Kidney (tissue), 22 donors: Measurements from ENCODE around the gene PLCD1. TPM values are rescaled to one million over a fixed set of nuclear protein-coding genes. Genes with fewer than 3 reads are reported as not detected.
"Not testable (repeated sequence)": the region's sequence is repeated elsewhere in the genome, so short reads cannot be mapped to it uniquely, and the experiment has no call there.

Experiments used
- DNase-seq, 5 donors: peaks; one replicate each; pipeline ENCODE4 v3.0.0-alpha.2; 2013 to 2020
- FAIRE-seq: peaks from 2 replicates; lab custom pipeline; 2012; peaks lifted over from hg19 to GRCh38; lab: Jason Lieb, UNC
- H3K27ac ChIP-seq, 2 donors: one replicate each; pipeline ENCODE4 v1.7.0; 2013; ENCODE audit warnings: low read depth in 2 of 2, low read length in 2 of 2, inconsistent platforms in 1 of 2
- H3K27me3 ChIP-seq: one replicate; pipeline ENCODE4 v1.7.1; 2013; ENCODE audit warnings: low read length, inconsistent platforms; ENCODE audit not compliant: control insufficient read depth, insufficient read depth
- H3K36me3 ChIP-seq, 3 donors: one replicate each; pipeline versions ENCODE4 v1.7.0 to v1.7.1; 2013; ENCODE audit warnings: low read length in 3 of 3, control low read depth in 1 of 3, inconsistent platforms in 1 of 3; ENCODE audit not compliant: insufficient read depth in 3 of 3, control insufficient read depth in 2 of 3
- H3K4me1 ChIP-seq, 3 donors: one replicate each; pipeline versions ENCODE4 v1.7.0 to v1.7.1; 2013; ENCODE audit warnings: low read length in 3 of 3, inconsistent platforms in 1 of 3, low read depth in 1 of 3; ENCODE audit not compliant: control insufficient read depth in 2 of 3, insufficient read depth in 2 of 3
- H3K4me3 ChIP-seq, 3 donors: one replicate each; pipeline versions ENCODE4 v1.7.0 to v1.8.1; 2013; ENCODE audit warnings: low read length in 3 of 3, control low read depth in 1 of 3, inconsistent platforms in 1 of 3
- H3K9ac ChIP-seq, 3 donors: one replicate each; pipeline versions ENCODE4 v1.7.0 to v1.7.1; 2013; ENCODE audit warnings: low read length in 3 of 3, control low read depth in 1 of 3, inconsistent platforms in 1 of 3
- H3K9me3 ChIP-seq, 3 donors: one replicate each; pipeline versions ENCODE4 v1.7.0 to v1.7.1; 2013; ENCODE audit warnings: low read length in 3 of 3, control low read depth in 1 of 3, inconsistent platforms in 1 of 3; ENCODE audit not compliant: control insufficient read depth in 2 of 3, insufficient read depth in 1 of 3
- CTCF ChIP-seq: IDR thresholded peaks from 3 replicates; pipeline ENCODE4 v1.5.1; 2012; ENCODE audit warnings: mild to moderate bottlenecking, moderate library complexity, borderline replicate concordance; ENCODE audit not compliant: insufficient read depth; ENCODE audit errors: extremely low read depth
- intact Hi-C: fragments of 100-400 bp; cut with DNase I; formaldehyde crosslinking; loops from one replicate; pipeline ENCODE4 v1.11.1; 2022
- long read RNA-seq, 10 donors: library from polyadenylated mRNA in 1 of 10; unstranded in 1 of 10; transcript quantifications; one replicate each; pipeline ENCODE4 v2.0.0 and lab custom pipeline, GENCODE V29; 2021 to 2026
- polyA plus RNA-seq: library from polyadenylated mRNA; stranded (reverse); fragments of 350-450 nt; fragmentation: Illumina TruSeq; extraction: RNeasy Lipid Tissue Mini Kit (QIAGEN cat#74804); gene quantifications from one replicate; pipeline ENCODE4 v1.2.3, GENCODE V29; 2014; ENCODE audit warnings: low read depth, low replicate concordance; ENCODE audit not compliant: insufficient read depth
- total RNA-seq: library from RNA; stranded (reverse); fragmentation: NEBNext Ultra II Directional; extraction: Animal tissue kit (Norgen Biotek cat#: 25700); gene quantifications from one replicate; pipeline ENCODE4 v1.2.1, GENCODE V29; 2021
- donor health status: control.
- donor health status: control.
- donor health status: control.
- donor health status: control.
- donor health status: control.
- donor health status: DM: yes; HTN: yes; CAD: no.
- donor health status: Normal renal cell carcinoma (clear cell type).

Gene PLCD1
- total RNA-seq, result 50.0 TPM
- polyA plus RNA-seq, result 39.1 TPM
- long read RNA-seq, donor 1, result 0 reads
- long read RNA-seq, donor 2, partial matches to known transcripts, result 0 of 3 reads
- long read RNA-seq, donor 2, other reads (novel, unspliced or antisense), result 0 of 3 reads
- long read RNA-seq, donor 3, partial matches to known transcripts, result 0 of 3 reads
- long read RNA-seq, donor 3, other reads (novel, unspliced or antisense), result 0 of 3 reads
- long read RNA-seq, donor 4, partial matches to known transcripts, result 0 of 2 reads
- long read RNA-seq, donor 4, other reads (novel, unspliced or antisense), result 0 of 2 reads
- long read RNA-seq, donor 5, result 0 reads
- long read RNA-seq, donor 6, partial matches to known transcripts, result 0 of 1 reads
- long read RNA-seq, donor 6, other reads (novel, unspliced or antisense), result 0 of 1 reads
- long read RNA-seq, donor 7, transcript PLCD1-201 (15 exons, 2,769 nt), result major isoform, 24 of 41 reads
- long read RNA-seq, donor 7, partial matches to known transcripts, result 6 of 41 reads
- long read RNA-seq, donor 7, other reads (novel, unspliced or antisense), result 7 of 41 reads
- long read RNA-seq, donor 8, partial matches to known transcripts, result 0 of 2 reads
- long read RNA-seq, donor 8, other reads (novel, unspliced or antisense), result 0 of 2 reads
- long read RNA-seq, donor 9, partial matches to known transcripts, result 0 of 1 reads
- long read RNA-seq, donor 9, other reads (novel, unspliced or antisense), result 0 of 1 reads
- long read RNA-seq, donor 10, partial matches to known transcripts, result 0 of 4 reads
- long read RNA-seq, donor 10, other reads (novel, unspliced or antisense), result 0 of 4 reads

- FAIRE-seq, result no peak
- intact Hi-C loops, result no loop called here
- Histone ChIP-seq H3K27me3 (no peaks in the 10 kb centered on the region), H3K9me3 (no peaks in the 10 kb centered on the region), H3K36me3 (no peaks in the 10 kb centered on the region), H3K4me3 (peak within 1 kb of the TSS; percentile 64 to 76 (median 68)), H3K27ac (peak within 1 kb of the TSS; percentile 83 to 88), H3K9ac (peak within 1 kb of the TSS; percentile 44 to 87 (median 72)), H3K4me1 (peaks cover 2 to 9% (median 6%) of the 10 kb centered on the region in 3 donors)
- TF ChIP-seq CTCF, result no peak
- DNase-seq, result peak; percentile 83 to 96 (median 86)
These were observed at the start of gene PLCD1 for GRCh38 chr3:38029400-38030125. PLCD1 (minus strand) TSS chr3:38029642; CDS start chr3:38029539, 103 bp downstream.

- H3K9me3 ChIP-seq, H3K4me1 ChIP-seq, H3K9ac ChIP-seq, H3K27me3 ChIP-seq, H3K4me3 ChIP-seq, H3K27ac ChIP-seq, intact Hi-C loops, DNase-seq, FAIRE-seq, H3K36me3 ChIP-seq: not testable (repeated sequence)
These were observed 47.6 kb upstream of the PLCD1 start for GRCh38 chr3:38077073-38077472.

- intact Hi-C loops, result no loop called here
- TF ChIP-seq CTCF, result no peak
- no peak for FAIRE-seq
- Histone ChIP-seq H3K27me3 (no peaks in the 10 kb centered on the region), H3K27ac (no peak overlapping the region), H3K4me3 (no peak overlapping the region), H3K9me3 (no peaks in the 10 kb centered on the region), H3K9ac (no peak overlapping the region), H3K4me1 (no peaks in the 10 kb centered on the region), H3K36me3 (no peaks in the 10 kb centered on the region)
- DNase-seq, result no peak
These were observed 40.6 kb upstream of the PLCD1 start for GRCh38 chr3:38070013-38070412.
